HG02642 (cell line): ENCODE measurements around the gene HES1.

Experiments used
- ATAC-seq: cut with Tn5 transposase; IDR thresholded peaks from one replicate; pipeline ENCODE4 v1.9.1; 2021; ENCODE audit warnings: mild to moderate bottlenecking; ENCODE audit not compliant: unreplicated experiment, poor library complexity

Gene HES1

GRCh38 chr3:194165271-194166018 lies 29.5 kb downstream of the HES1 start:
- ATAC-seq, result no peak

GRCh38 chr3:194166682-194167479 lies 30.9 kb downstream of the HES1 start:
- no peak for ATAC-seq

GRCh38 chr3:194167480-194168282 lies 31.7 kb downstream of the HES1 start:
- no peak for ATAC-seq

GRCh38 chr3:194168994-194169393 lies 33.0 kb downstream of the HES1 start:
- ATAC-seq, result no peak

GRCh38 chr3:194169595-194169994 lies 33.6 kb downstream of the HES1 start:
- no peak for ATAC-seq

- ATAC-seq, result no peak
Measured at GRCh38 chr3:194170793-194171192, 34.8 kb downstream of the HES1 start.

GRCh38 chr3:194174406-194174805 lies 38.5 kb downstream of the HES1 start:
- no peak for ATAC-seq

GRCh38 chr3:194174980-194175379 lies 39.0 kb downstream of the HES1 start:
- no peak for ATAC-seq

GRCh38 chr3:194176274-194176991 lies 40.5 kb downstream of the HES1 start:
- ATAC-seq, result no peak

GRCh38 chr3:194177141-194177540 lies 41.2 kb downstream of the HES1 start:
- no peak for ATAC-seq

GRCh38 chr3:194178128-194178527 lies 42.2 kb downstream of the HES1 start:
- ATAC-seq, result no peak

- ATAC-seq, result no peak
Measured at GRCh38 chr3:194178669-194179068, 42.7 kb downstream of the HES1 start.

GRCh38 chr3:194180570-194180969 lies 44.6 kb downstream of the HES1 start:
- ATAC-seq, result no peak

- ATAC-seq, result no peak
Measured at GRCh38 chr3:194181612-194182529, 45.9 kb downstream of the HES1 start.

GRCh38 chr3:194183271-194183670 lies 47.3 kb downstream of the HES1 start:
- no peak for ATAC-seq

GRCh38 chr3:194184265-194184751 lies 48.4 kb downstream of the HES1 start:
- no peak for ATAC-seq

GRCh38 chr3:194184801-194185200 lies 48.9 kb downstream of the HES1 start:
- no peak for ATAC-seq

- no peak for ATAC-seq
Measured at GRCh38 chr3:194185221-194185620, 49.3 kb downstream of the HES1 start.
